ENCODE data around the gene CASP2.

DNA sequence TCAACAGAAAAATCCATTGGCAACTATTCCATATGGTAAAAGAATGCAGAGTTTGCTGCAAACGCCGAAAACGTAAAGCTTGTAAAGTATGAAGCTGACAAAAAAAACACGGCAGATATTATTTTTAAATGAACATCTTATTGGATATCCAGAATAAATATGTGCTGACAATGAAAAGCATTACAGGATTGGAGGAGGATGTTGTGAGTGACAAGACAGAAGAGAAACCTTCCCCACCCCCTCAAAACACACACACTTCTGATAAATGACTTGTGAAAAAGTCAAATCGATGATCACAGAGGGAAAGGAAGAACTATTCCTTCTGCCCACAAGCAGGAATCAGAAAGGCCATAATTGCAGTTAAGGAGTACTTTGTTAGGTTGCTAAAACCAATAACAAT is 59.8 kb downstream of the CASP2 start:
- TF ChIP-seq, protein P1, sequence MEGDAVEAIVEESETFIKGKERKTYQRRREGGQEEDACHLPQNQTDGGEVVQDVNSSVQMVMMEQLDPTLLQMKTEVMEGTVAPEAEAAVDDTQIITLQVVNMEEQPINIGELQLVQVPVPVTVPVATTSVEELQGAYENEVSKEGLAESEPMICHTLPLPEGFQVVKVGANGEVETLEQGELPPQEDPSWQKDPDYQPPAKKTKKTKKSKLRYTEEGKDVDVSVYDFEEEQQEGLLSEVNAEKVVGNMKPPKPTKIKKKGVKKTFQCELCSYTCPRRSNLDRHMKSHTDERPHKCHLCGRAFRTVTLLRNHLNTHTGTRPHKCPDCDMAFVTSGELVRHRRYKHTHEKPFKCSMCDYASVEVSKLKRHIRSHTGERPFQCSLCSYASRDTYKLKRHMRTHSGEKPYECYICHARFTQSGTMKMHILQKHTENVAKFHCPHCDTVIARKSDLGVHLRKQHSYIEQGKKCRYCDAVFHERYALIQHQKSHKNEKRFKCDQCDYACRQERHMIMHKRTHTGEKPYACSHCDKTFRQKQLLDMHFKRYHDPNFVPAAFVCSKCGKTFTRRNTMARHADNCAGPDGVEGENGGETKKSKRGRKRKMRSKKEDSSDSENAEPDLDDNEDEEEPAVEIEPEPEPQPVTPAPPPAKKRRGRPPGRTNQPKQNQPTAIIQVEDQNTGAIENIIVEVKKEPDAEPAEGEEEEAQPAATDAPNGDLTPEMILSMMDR (IDR thresholded peaks at IDR 0.05 in 4 of 5, conservative IDR thresholded peaks at IDR 0.05 in 1 of 5) = no peak
- no peak for TF ChIP-seq POLR2A (IDR thresholded peaks at IDR 0.05)

Data from gastrocnemius medialis (tissue), 4 donors.